Measurements from ENCODE around the gene FXN.

The FXN gene

GRCh38 chr9:69145144-69145715 lies 109.7 kb downstream of the FXN start:
- DNase-seq, result no peak

- DNase-seq, result no peak
These were observed 111.7 kb downstream of the FXN start for GRCh38 chr9:69147041-69147834.

GRCh38 chr9:69149321-69149807 lies 113.8 kb downstream of the FXN start:
- no peak for DNase-seq
